SU-DHL-6 (cell line): ENCODE results near the gene HECW1.

Experiments
- EZH2phosphoT487 ChIP-seq: fragments of 200-600 bp; sonication (generic), shearing (Covaris generic); conservative IDR thresholded peaks from 2 replicates; pipeline ENCODE4 v1.6.1; 2018; ENCODE audit warnings: mild to moderate bottlenecking, antibody characterized with exemption, low read length, moderate library complexity, mixed read lengths
- TF ChIP-seq, protein P1 (sequence below): fragments of 200-600 bp; sonication (generic); IDR thresholded peaks from one replicate; pipeline ENCODE4 v1.5.1; 2017; ENCODE audit warnings: antibody characterized with exemption, mild to moderate bottlenecking, low read length, moderate library complexity; ENCODE audit not compliant: insufficient read depth, poor library complexity, severe bottlenecking

DNA sequence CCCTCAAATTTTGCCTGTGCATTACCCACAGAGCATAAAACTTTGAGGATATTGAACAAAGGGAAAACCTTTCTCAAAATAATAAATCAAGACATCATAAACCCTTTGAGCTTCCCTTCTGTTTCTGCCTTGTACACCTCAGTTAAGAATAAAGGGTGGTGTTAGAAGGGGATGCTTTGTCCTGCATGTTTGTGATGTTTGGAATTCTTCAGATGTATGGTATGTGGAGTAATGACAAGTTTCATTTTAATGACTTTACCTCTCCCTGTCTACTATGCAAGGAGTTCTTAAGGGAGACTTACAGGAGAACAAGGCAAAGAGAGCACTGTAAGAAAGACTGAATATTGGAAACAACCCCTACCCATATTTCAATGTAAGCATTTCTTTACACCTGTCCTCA, 99.2 kb downstream of the HECW1 start:
- TF ChIP-seq, protein P1, sequence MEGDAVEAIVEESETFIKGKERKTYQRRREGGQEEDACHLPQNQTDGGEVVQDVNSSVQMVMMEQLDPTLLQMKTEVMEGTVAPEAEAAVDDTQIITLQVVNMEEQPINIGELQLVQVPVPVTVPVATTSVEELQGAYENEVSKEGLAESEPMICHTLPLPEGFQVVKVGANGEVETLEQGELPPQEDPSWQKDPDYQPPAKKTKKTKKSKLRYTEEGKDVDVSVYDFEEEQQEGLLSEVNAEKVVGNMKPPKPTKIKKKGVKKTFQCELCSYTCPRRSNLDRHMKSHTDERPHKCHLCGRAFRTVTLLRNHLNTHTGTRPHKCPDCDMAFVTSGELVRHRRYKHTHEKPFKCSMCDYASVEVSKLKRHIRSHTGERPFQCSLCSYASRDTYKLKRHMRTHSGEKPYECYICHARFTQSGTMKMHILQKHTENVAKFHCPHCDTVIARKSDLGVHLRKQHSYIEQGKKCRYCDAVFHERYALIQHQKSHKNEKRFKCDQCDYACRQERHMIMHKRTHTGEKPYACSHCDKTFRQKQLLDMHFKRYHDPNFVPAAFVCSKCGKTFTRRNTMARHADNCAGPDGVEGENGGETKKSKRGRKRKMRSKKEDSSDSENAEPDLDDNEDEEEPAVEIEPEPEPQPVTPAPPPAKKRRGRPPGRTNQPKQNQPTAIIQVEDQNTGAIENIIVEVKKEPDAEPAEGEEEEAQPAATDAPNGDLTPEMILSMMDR = no peak
- no peak for TF ChIP-seq EZH2phosphoT487
